NK-92 (cell line): ENCODE results near the gene HEYL.

Experiments used
- DNase-seq: peaks from one replicate; lab custom pipeline; 2025; ENCODE audit not compliant: unreplicated experiment; lab: John Stamatoyannopoulos, UW

HEYL gene

DNA sequence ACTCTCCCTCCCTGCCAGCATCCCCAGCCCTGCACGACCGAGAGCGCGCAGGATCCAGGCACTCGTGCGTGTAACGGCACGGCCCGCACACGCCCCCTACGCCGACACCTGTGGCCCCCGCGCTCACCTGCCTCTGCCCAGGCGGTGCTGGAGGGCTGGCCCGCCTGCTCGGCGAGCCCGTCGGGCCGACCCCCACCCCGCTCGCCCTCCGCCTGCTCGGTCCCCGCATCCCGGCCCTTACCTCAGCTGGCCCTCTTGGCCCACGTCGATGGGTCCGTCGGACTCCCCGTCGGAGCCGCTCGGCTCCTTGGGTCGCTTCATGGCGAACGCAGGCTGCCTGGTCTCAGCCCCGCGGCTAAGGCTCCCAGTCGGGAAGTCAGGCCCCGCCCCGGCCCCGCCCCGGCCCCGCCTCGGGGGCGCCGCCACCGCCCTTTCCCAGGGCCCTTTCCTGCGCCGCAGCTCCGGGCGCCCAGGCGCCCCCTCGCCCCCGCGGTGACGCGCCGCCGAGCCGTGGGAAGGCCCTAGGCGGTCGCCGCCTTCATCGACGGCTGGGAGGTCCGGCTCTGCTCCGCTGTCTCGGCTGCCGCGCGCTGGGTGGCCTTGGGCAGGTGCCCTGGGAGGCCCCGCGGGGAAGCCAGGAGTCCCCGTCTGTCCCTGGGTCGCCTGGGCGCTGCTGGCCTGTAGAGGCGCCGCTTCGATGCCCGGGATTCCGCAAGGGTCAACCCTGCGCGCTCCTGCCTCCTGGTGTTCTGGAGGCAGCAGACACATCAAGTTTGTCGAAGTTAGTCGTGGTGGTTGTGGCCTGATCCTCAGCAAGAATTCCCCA is at the start of gene HEYL:
Gene HEYL (minus strand): TSS at position 339 of the 826 bp plus-strand sequence. CDS start 18 bp downstream, at position 321.
- DNase-seq = no peak

DNA sequence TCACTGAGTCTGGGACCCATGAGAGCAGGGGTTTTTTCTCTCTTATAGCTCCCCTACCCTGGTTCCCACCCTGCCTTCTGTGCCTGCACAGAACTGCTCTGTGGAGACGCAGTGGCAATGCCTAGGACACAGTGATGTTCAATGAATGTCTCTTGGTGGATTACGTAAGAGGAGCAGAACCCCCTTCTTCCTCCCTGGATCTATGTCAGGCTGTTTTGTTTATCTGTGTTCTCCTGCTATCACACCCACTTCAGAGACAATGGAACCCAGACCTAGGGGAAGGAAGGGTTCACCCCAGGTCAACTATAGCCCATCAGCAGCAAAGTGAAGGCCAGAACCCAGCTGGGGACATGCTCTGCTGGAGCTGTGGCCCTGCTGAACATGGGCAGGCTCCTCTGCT is 49.8 kb upstream of the HEYL start:
- DNase-seq = no peak

DNA sequence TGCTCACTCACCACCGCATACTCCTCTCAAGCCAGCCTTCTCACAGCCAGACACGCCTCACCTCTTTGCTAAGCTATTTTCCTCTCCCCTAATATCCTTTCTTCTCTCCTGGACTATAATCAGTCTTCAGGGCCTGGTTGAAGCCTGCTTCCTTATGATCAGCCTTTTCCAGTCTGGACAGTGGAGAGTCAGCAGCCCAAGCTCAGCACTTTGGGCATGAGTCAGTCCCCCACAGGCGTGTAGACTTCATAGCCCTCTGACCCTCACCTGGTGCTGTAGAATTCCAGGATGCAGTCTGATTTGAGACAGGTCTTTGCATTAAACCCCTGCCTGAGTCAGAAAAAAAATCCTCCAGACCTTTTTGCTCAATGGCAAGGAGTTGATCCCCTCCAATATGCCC is 49.3 kb upstream of the HEYL start:
- DNase-seq = no peak

DNA sequence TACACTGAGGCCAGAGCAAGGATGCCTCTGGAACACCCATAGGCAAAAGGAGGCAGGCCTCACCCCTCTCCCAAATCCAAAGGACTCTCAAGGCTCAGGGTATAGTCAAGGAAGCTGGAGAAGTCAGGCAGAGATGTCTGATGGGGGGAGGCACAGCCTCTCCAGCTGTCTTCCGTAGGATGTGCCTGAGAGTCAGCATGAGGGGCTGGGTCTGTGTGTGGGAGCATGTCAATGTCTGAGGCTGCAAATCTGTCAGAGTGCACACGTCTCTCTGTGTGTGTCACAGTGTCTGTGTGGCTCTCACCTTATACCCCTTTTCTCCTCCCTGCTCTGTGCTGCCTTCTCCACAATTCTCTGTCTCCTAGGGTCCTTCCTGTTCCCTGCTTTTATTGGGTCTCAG is 47.8 kb upstream of the HEYL start:
- no peak for DNase-seq

DNA sequence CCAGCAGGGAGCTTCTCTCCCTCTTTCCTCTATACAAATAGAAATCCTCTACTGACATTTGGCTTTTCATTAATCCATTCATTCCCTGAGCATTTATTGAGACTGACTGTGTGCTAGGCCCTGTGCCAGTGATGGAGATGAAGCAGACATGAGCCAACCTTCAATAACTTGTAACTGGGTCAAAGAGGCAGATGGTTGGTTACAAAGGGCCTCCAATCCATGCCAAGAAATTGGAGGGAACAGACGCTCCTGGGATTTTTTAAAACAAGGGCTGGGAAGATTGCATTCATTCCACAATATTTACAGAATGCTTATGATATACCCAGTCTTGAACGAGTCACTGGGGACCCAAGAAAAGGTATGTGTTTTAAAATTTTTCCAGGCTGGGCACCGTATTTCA is 45.6 kb upstream of the HEYL start:
- DNase-seq = no peak

DNA sequence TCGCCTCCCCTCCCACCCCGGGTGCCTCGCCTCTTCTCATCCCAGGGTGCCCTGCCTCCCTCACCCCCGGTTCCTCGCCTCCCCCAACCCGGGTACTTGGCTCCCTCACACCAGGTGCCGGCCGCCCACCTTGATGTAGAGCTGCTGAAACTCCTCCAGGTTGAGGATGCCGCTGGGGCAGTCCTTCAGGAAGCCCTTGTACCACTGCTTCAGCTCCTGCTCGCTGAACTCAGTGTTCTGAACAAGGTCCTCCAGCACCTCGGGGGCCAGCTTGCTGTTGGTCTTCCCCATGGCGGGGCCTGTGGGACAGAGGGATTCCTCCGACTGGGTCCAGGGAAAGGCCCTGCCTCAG is 44.8 kb upstream of the HEYL start:
- no peak for DNase-seq

DNA sequence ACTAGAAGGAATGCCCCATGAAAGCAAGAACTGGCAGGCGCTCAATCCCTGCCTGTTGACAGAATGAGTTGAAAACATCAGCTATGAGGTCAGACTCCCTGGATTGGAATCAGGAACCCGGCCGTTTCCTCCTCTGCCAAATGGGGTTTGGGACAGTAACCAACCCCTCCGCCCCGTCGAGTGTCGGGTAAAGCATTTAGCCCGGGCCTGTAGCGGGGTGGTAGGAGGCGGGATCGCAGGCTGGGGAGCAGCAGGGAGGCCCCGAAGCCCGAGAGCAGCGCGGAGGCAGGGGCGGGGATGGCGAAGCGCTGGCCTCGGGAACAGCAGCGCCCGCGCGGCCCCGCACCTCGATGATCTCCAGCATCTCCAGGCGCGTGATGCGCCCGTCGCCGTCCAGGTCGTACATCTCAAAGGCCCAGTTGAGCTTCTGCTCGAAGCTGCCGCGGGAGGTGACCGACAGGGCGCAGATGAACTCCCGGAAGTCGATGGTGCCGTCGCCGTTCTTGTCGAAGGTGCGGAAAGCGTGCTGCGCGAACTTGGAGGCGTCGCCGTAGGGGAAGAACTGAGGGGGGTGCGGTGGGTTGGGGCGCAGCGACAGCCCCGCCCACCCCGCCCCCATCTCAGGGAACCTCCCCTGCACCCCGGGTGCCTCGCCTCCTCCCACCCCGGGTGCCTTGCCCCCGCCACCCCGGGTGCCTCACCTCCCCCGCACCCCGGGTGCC is 44.3 kb upstream of the HEYL start:
- DNase-seq = no peak

DNA sequence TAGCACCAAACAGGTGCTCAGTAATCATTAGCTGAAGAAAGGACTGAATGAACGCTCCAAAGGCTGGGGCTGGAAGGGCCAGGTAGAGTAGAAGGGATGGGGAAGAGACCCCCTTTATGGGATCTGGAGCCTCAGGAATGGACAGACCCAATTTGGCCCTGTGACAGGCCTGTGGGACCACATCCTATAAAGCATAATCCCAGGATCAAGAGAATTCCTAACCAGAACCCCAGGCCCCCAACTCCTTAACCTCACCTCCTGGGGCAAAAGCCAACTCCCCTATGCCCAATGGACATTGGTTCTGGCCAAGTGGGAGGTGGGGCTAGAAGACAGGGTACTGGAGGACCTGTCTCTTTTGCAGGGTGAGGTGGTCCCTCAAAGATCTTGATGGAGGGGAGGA is 42.6 kb upstream of the HEYL start:
- DNase-seq = no peak

DNA sequence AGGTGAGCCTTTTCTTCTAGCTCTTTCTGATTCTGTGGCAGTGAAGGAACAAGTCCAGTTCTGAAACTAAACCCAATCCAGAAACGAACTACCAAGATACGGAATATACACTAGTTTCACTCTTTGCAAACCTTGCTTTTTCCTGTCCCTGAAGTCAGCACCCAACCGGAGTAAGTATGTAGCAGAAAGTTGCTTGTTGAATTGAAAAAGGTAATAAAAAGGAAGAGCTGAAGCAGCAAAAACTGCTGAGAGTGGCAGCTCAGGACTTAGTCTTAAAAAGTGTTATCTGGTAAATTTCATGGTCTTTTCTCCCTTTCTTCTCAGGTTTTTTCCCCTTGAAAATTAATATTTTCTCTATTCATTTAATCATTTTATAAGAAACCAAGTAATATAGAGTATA is 41.9 kb upstream of the HEYL start:
- DNase-seq = no peak

DNA sequence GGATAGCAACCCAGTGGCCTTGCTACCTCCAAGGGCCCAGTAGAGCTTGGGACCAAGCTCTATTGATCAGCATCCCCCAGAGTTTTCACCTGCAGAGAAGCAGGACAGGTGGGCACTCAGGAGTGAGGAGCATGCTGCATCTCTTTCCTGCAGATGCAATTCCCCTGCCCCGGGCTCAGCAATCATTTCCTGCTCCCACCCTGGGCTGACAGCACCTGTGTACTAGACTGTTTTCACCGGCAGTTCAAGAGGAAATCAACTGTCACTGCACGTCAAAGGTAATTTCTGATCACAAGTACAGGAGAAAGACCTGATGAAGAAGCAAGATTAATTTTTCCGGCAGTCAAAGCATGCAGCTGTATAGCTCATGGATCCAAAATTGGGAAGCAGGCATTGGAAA is 41.3 kb upstream of the HEYL start:
- DNase-seq = no peak

DNA sequence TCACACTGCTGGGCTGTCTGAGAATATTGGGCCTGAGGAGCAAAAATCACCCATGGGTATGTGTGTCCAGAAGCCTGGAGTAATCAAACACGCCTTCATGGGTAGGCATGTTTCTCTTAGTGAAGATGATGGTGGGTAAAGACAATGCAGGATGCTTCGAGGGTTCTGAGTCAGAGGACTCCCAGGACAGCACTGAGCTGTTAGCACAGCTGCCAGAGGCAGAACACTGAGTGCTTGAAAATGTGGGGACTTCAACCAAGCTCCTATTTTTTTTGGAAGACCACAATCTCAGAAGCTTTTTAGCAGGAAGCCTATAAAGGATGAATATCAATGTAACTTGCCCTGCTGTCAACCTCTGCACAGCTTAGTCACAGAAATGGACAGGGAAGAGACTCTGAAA is 40.4 kb upstream of the HEYL start:
- DNase-seq = no peak

DNA sequence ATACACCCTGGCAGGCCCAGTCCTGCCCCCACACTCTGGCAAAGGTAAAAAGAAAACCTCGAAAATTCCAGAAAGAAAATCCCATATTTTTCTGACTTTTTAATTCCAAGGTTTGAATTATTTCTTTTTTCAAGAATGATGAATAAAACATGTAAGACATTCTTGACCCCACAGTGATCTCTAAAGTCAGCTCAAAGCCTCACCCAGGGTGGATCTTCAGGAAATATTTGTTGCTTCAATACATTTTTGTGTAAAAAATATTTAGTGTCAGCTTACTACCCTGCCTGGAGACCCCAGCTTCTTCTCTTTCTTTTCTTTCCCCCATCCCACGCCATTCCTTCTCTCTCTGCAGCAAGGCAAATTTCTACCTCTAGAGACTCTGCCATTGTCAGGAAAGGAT is 39.4 kb upstream of the HEYL start:
- no peak for DNase-seq

DNA sequence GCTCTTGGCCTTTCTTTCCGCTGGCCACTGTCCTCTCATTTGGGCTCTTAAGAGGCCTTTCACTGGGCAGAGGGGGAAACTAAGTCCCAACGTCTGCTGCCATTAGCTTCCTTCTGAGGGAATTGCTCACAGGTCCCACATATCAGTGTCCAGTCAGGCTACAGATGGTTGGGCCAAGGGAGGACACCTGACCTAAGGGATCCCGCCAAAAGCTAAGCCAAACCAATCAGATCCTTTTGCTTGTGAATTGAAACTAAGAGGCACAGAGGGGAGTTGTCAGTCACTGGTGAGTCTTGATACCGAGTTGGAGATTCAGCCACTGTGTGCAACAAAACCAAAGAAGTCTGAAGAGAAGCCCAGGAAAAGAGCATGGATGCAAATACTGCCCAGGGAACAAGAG is 38.2 kb upstream of the HEYL start:
- no peak for DNase-seq

DNA sequence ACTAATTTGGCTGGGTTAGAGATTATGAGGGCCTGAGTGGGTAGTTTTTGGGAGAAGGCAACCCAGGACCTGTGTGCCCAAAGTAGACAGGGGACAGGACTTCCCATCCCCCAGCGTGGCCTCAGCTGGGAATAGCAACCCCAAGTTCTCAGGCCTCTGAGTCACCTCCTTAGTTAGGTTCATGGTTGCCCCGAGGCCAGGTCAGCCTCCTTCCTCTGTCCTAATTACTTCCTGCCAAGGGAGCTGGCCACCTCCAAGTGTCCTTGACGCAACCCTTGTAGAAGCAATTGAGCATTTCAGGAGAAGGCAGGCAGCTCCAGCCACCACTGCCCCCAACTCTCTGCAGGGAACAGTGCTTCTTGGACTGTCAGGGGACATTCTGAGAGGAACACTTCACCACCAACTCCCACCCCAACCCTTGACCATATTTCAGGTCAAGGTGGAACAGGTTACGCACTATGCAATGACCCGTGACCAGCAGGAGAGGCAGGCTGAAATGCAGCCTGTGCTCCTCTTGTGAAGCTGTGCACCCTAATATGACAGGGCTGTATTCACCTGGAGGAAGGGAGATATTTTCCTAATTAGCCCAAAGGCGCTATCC is 37.6 kb upstream of the HEYL start:
- no peak for DNase-seq

DNA sequence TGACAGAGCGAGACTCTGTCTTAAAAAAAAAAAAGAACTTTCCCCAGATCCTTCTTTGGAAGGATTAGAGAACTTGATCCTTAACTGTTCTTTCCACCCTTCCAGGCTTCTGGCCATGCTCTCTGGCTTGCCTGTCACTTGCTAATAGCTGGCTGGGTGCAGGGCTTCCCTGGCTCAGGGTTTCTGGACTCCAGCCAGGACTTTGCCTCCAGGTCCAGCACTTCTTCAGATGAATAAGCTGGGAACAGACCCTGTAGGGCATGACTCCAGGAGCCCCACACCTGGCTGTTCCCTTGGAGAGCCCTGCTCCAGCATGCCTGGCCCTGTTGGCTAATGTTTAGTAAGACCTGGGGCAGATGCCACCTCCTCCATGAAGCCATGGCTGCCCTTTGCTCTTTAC is 35.8 kb upstream of the HEYL start:
- no peak for DNase-seq

DNA sequence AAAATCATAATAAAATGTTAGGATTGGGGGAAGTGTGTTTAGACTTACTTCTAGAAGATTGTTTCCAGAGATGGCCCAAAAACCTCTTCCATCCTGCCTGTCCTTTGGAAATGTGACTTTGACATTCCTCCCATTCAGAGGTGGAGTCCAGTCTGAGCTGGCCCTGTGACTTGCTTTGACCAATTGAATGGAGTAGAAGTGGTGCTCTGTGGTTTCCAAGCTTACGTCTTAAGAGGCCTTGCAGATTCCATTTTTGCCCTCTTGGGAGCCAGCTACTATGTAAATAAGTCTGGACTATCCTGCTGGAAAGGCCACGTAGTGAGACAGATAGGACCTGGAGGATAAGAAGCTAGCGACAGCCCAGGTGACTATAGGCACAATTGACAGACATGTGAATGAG is 33.8 kb upstream of the HEYL start:
- DNase-seq = no peak

DNA sequence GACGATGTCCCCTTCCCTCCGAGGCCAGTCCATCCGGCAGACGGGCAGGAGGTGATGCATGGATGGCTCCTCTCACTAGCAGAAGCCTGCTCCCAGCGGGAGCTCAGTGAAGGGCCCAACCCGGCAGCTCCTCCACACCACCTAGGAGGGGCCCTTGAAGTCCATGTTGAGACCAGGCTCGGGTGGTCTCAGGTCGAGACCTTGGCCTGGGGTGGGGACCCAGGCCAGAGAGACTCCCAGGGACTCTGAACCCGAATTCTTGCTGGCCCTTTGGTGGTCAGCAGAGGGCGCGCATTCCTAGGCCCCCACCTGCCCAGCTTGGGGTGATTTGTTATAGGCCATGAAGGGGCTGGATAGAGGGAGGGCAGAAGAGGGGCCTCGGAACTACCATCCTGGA is 33.1 kb upstream of the HEYL start:
- no peak for DNase-seq

DNA sequence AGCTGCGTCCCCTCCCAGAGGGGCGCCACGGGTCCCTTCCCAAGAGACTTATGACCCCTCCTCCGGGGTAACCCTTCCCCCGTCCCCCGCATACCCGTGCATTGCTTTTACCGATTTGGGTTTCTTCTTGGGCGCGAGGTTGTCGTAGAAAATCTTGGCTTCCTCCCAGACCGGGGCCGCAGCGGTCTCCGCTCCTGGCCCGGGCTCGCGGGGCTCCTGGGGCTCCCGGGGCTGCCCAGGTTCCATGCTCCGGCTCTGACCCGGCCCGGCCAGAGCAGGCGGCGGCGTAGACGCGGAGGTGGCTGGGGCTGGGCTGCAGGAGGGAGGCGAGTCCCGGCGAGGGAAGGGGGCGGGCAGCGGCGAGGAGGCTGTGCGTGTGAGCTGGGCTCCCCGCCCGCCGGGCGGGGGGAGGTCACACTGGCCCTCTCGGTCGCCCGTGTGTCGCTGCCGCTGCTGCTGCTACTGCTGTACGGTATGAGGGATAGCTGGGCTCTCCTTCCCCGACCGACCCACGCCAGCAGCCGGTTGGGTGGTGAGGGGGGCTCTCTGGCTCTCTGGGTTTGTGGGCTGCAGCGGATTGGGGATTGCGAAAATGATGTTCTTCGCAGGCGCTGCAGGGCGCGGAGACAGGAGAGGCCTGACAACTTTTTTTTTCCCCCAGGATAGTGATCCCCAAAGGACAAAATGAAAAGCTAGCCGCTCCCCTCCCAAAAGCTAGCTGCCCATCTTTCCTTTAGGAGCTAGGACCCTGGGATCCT is 32.5 kb upstream of the HEYL start, which contains the start of gene NT5C1A:
Gene NT5C1A (minus strand): TSS at position 315 of the 758 bp plus-strand sequence. CDS start 69 bp downstream, at position 246.
- DNase-seq = no peak

DNA sequence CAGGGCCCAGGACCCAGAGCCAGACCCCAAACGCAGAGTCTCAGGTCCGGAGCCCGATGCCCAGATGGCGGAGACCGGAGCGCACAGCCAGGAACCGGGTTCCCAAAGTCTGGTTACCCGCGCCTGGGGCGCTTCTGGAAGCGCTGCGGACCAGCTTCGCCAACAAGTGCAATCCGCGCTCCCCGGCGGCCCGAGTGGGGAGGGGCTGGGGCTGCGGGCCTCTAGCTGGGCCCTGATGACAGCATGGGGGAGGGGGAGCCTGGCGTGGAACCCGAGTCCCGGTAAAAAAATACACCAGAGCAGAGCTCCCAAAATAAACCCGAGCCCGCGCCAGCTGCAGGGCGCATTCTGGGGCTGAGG is 32.0 kb upstream of the HEYL start:
- DNase-seq = no peak

DNA sequence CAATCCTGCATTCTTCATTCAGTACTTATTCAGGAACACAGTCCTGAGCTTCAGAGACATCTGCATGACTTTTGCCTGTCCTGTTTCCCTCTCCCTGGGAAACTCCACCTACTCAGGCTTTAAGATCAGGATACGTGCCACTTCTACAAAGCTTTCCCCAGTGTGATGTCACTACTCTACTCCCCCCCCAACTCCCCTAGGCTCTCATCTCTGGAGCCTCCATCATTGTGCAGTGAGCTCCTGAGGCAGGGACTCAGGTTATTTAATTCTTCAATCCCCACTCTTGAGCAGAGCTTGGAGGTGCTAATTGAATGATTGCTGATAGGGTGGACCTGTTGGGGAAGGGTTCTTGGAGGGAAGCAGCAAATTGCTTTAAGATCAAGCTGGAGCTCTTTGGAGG is 31.2 kb upstream of the HEYL start:
- no peak for DNase-seq

DNA sequence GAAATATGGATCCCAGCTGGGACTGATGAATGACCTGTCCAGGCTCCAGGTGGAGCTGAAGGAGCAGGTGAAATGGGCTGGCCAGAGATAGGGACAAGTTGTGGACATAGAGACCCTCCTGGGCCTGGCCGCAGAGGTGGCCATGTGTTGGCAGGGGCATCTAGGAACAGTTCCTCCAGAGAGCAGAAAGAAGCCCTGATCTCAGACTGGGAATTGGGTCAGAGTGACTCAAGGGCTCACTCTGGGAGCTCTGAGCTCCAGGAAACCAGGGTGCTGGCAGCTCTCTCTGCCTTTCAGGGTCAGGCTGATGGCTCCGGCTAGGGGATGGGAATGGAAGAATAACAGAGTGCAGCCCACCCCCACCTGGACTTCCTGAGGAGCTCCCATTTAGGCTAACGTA is 29.5 kb upstream of the HEYL start:
- DNase-seq = no peak

DNA sequence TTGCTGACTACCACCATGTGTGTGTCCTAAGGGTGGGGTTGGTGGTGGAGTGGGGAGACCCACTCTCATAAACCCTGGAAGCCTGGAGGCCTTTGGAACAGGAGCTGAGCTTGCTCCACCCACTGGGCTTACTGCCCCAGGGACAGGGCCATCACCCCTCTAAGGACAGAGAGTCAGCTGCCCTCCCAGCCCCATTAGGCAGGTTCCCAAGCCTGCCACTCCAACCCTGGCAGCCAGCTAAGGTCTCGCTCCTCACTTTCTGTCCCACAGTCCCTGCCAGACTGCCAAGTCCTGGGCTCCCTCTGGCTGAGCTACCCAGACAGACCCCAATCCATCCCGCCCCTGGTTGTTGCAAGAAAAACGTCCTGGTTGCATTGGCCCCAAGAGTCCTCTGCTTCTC is 28.7 kb upstream of the HEYL start:
- DNase-seq = no peak
